Neural cell (in vitro differentiated cells): ENCODE measurements around the gene PAK4.
"Not testable (repeated sequence)": the region's sequence is repeated elsewhere in the genome, so short reads cannot be mapped to it uniquely, and the experiment has no call there.

ENCODE experiments used
- CTCF ChIP-seq: fragments of 450-650 bp; IDR thresholded peaks from 2 replicates; pipeline ENCODE4 v1.5.1; 2014; ENCODE audit warnings: antibody characterized with exemption, mild to moderate bottlenecking, moderate library complexity; ENCODE audit not compliant: poor library complexity, severe bottlenecking
- EP300 ChIP-seq: fragments of 450-650 bp; conservative IDR thresholded peaks from 2 replicates; pipeline ENCODE4 v1.6.1; 2014; ENCODE audit warnings: antibody characterized with exemption, mild to moderate bottlenecking, moderate library complexity; ENCODE audit not compliant: poor library complexity, severe bottlenecking
- EZH2 ChIP-seq: fragments of 200-600, 300-800 bp; shearing (Covaris generic), sonication (generic); IDR thresholded peaks from 2 replicates; pipeline ENCODE4 v1.6.1; 2014; ENCODE audit warnings: antibody characterized with exemption, low read length, borderline replicate concordance, mild to moderate bottlenecking; ENCODE audit not compliant: insufficient read depth, poor library complexity, severe bottlenecking
- MXI1 ChIP-seq: fragments of 450-650 bp; conservative IDR thresholded peaks from 2 replicates; pipeline ENCODE4 v1.6.1; 2014; ENCODE audit warnings: antibody characterized with exemption, mild to moderate bottlenecking; ENCODE audit not compliant: poor library complexity, severe bottlenecking
- POLR2AphosphoS5 ChIP-seq: IDR thresholded peaks from 2 replicates; pipeline ENCODE4 v1.6.1; 2012
- RAD21 ChIP-seq: fragments of 450-650 bp; conservative IDR thresholded peaks from 2 replicates; pipeline ENCODE4 v1.6.1; 2014; ENCODE audit warnings: antibody characterized with exemption, mild to moderate bottlenecking, moderate library complexity
- REST ChIP-seq: IDR thresholded peaks from 2 replicates; pipeline ENCODE4 v1.6.1; 2012; ENCODE audit warnings: borderline replicate concordance
- TAF1 ChIP-seq: IDR thresholded peaks from 2 replicates; pipeline ENCODE4 v1.6.1; 2012; ENCODE audit warnings: low read depth

DNA sequence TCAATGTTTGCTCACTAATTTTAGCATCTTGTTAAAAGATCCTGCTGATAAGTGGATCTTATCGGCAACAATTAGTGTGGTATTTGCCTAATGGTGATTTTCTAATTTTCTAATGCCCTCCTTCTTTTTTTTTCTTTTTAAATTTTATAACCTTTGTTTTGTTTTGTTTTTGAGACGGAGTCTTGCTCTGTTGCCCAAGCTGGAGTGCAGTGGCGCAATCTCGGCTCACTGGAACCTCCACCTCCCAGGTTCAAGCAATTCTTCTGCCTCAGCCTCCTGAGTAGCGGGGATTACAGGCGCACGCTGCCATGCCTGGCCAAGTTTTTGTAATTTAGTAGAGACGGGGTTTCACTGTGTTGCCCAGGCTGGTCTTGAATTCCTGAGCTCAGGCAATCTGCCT is 35.6 kb upstream of the PAK4 start:
- not testable (repeated sequence) for TF ChIP-seq CTCF, RAD21, POLR2AphosphoS5, MXI1, EP300, EZH2, TAF1, REST
